Measurements from ENCODE around the gene PLPP2.
"Not testable (repeated sequence)": the region's sequence is repeated elsewhere in the genome, so short reads cannot be mapped to it uniquely, and the experiment has no call there.

- TF ChIP-seq CTCF, POLR2AphosphoS5, POLR2A (IDR thresholded peaks at IDR 0.05): not testable (repeated sequence)
Observed at GRCh38 chr19:252421-253186, 38.6 kb downstream of the PLPP2 start.

Data from prostate gland (tissue), 2 donors.